WTC11 (cell line): ENCODE results near the gene ENO2. TPM values are rescaled to one million over a fixed set of nuclear protein-coding genes. Genes with fewer than 3 reads are reported as not detected.

ENCODE experiments used
- ATAC-seq: fragments of 200-7000 bp; cut with Tn5 transposase; 2 replicates; pipeline ENCODE4 v1.10.0; 2021; ENCODE audit warnings: mild to moderate bottlenecking, moderate library complexity
- CTCF ChIA-PET: fragments of 300-600 bp; sonication (Branson Sonifier 250); formaldehyde crosslinking; loops from one replicate; lab custom pipeline; 2021; ENCODE audit warnings: antibody characterized with exemption; lab: Charles Lee
- POLR2A ChIA-PET: fragments of 350-600 bp; sonication (Branson Sonifier 250); formaldehyde crosslinking; loops from one replicate; lab custom pipeline; 2021; ENCODE audit warnings: antibody characterized with exemption; lab: Charles Lee
- DNase-seq: peaks from one replicate; pipeline ENCODE4 v3.0.0; 2021; ENCODE audit warnings: low spot score
- H3K27ac Mint-ChIP-seq: 2 replicates; pipeline ENCODE4 v1.8.0; 2021; ENCODE audit warnings: mixed read lengths
- H3K27me3 Mint-ChIP-seq: 2 replicates; pipeline ENCODE4 v1.8.0; 2021; ENCODE audit warnings: low read depth, mild to moderate bottlenecking, moderate library complexity, mixed read lengths
- H3K36me3 Mint-ChIP-seq: 2 replicates; pipeline ENCODE4 v1.8.0; 2021; ENCODE audit warnings: mixed read lengths
- H3K4me1 Mint-ChIP-seq: 2 replicates; pipeline ENCODE4 v1.8.0; 2022; ENCODE audit warnings: mixed read lengths
- H3K4me3 Mint-ChIP-seq: 2 replicates; pipeline ENCODE4 v1.8.0; 2021; ENCODE audit warnings: mild to moderate bottlenecking, moderate library complexity, mixed read lengths
- H3K9me3 Mint-ChIP-seq: 2 replicates; pipeline ENCODE4 v1.8.0; 2021; ENCODE audit warnings: mixed read lengths
- CREB1 ChIP-seq: sonication (generic); formaldehyde crosslinking; IDR thresholded peaks from 2 replicates; pipeline ENCODE4 v1.8.0; 2023; ENCODE audit warnings: mild to moderate bottlenecking, missing genetic modification reagents
- FOXK1 ChIP-seq: sonication (generic); formaldehyde crosslinking; IDR thresholded peaks from 2 replicates; pipeline ENCODE4 v1.8.0; 2022; ENCODE audit warnings: mild to moderate bottlenecking, moderate library complexity, missing genetic modification reagents
- JAZF1 ChIP-seq: fragments of 250-450 bp; sonication (Bioruptor Pico); IDR thresholded peaks from 2 replicates; pipeline ENCODE4 v1.9.0; 2021; ENCODE audit warnings: moderate library complexity, mild to moderate bottlenecking, inconsistent platforms
- RORB ChIP-seq: fragments of 250-450 bp; sonication (Bioruptor Pico); IDR thresholded peaks from 2 replicates; pipeline ENCODE4 v1.9.0; 2021; ENCODE audit warnings: mild to moderate bottlenecking
- SMAD3 ChIP-seq: sonication (generic); formaldehyde crosslinking; IDR thresholded peaks from 2 replicates; pipeline ENCODE4 v1.8.0; 2022; ENCODE audit warnings: missing genetic modification reagents, mild to moderate bottlenecking, borderline replicate concordance
- TCF7 ChIP-seq: sonication (generic); formaldehyde crosslinking; IDR thresholded peaks from 2 replicates; pipeline ENCODE4 v1.8.0; 2022; ENCODE audit warnings: mild to moderate bottlenecking, low read depth, missing genetic modification reagents, moderate library complexity
- TEAD1 ChIP-seq: sonication (generic); formaldehyde crosslinking; IDR thresholded peaks from 2 replicates; pipeline ENCODE4 v1.8.0; 2022; ENCODE audit warnings: mild to moderate bottlenecking, missing genetic modification reagents
- TP53 ChIP-seq: sonication (generic); formaldehyde crosslinking; IDR thresholded peaks from 2 replicates; pipeline ENCODE4 v1.8.1; 2023; ENCODE audit warnings: mild to moderate bottlenecking, missing genetic modification reagents
- ZNF121 ChIP-seq: sonication (generic); formaldehyde crosslinking; IDR thresholded peaks from 2 replicates; pipeline ENCODE4 v1.8.0; 2023; ENCODE audit warnings: missing genetic modification reagents
- ZNF317 ChIP-seq: sonication (generic); formaldehyde crosslinking; IDR thresholded peaks from 2 replicates; pipeline ENCODE4 v1.8.1; 2023; ENCODE audit warnings: low read depth, mild to moderate bottlenecking, moderate library complexity, missing genetic modification reagents, borderline replicate concordance
- ZNF423 ChIP-seq: fragments of 250-450 bp; sonication (Bioruptor Pico); IDR thresholded peaks from 2 replicates; pipeline ENCODE4 v2.1.2; 2022; ENCODE audit warnings: mild to moderate bottlenecking, moderate library complexity
- total RNA-seq: library from RNA; stranded (reverse); gene quantifications from 3 replicates; pipeline ENCODE4 v1.2.3, GENCODE V29; 2021
- TF ChIP-seq, protein P1 (sequence below): sonication (generic); formaldehyde crosslinking; IDR thresholded peaks from 2 replicates; pipeline ENCODE4 v1.8.0; 2022; ENCODE audit warnings: mild to moderate bottlenecking, missing genetic modification reagents
- TF ChIP-seq, protein P2 (sequence below): fragments of 250-450 bp; sonication (Bioruptor Pico); IDR thresholded peaks from 2 replicates; pipeline ENCODE4 v1.9.0; 2021; ENCODE audit warnings: mild to moderate bottlenecking, borderline replicate concordance
- TF ChIP-seq, protein P3 (sequence below): sonication (generic); formaldehyde crosslinking; IDR thresholded peaks from 2 replicates; pipeline ENCODE4 v1.8.0; 2023; ENCODE audit warnings: mild to moderate bottlenecking, missing genetic modification reagents
- TF ChIP-seq, protein P4 (sequence below): sonication (generic); formaldehyde crosslinking; IDR thresholded peaks from 2 replicates; pipeline ENCODE4 v1.8.1; 2022; ENCODE audit warnings: low read depth, mild to moderate bottlenecking, moderate library complexity, missing genetic modification reagents, borderline replicate concordance
- TF ChIP-seq, protein P5 (sequence below): sonication (generic); formaldehyde crosslinking; IDR thresholded peaks from 2 replicates; pipeline ENCODE4 v1.8.1; 2023; ENCODE audit warnings: mild to moderate bottlenecking, moderate library complexity, missing genetic modification reagents
- TF ChIP-seq, protein P6 (sequence below): sonication (generic); formaldehyde crosslinking; conservative IDR thresholded peaks from 2 replicates; pipeline ENCODE4 v1.8.1; 2022; ENCODE audit warnings: mild to moderate bottlenecking, missing genetic modification reagents

ENO2 gene
- total RNA-seq, 1 experiment from 2014 or later, result 118 TPM

DNA sequence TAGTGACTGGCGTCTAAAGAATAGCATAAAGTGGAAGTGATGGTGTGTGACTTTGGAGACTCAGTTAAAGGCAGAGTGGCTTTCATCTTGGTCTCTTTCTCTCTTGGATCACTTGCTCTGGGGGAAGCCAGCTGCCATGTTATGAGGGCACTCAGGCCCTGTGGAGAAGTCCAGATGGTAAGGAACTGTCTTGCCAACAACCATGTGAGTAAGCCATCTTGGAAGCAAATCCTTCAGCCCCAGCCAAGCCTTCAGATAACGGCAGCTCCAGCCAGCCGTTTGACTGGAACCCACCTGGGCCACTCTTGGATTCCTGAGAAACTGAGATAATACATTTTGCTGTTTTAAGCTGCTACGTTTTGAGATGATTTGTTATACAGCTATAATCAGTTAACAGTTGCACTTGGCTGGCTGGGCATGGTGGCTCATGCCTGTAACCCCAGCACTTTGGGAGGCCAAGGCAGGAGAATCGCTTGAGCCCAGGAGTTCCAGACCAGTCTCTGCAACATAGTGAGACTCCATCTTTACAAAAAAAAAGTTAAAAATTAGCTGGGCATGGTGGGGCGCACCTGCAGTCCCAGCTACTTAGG is 17.4 kb upstream of the ENO2 start:
- no peaks in the 10 kb centered on the region for H3K36me3 Mint-ChIP-seq
- no peak for ATAC-seq
- H3K4me3 Mint-ChIP-seq, result no peak overlapping the region
- H3K4me1 Mint-ChIP-seq, result peaks cover 10% of the 10 kb centered on the region
- no peaks in the 10 kb centered on the region for H3K9me3 Mint-ChIP-seq
- H3K27ac Mint-ChIP-seq, result no peak overlapping the region
- ChIA-PET CTCF (no interaction called here), POLR2A (interaction anchor here (1.1 kb wide), 1 partner anchor 132 kb away, joined by 3 read pairs; no protein-coding TSS in a partner anchor)
- no peak for DNase-seq
- peaks cover 4% of the 10 kb centered on the region for H3K27me3 Mint-ChIP-seq
- TF ChIP-seq SMAD3 (no peak), TEAD1 (no peak), ZNF121 (no peak), RORB (CRISPR knock-in tag) (no peak)
- TF ChIP-seq, protein P1, sequence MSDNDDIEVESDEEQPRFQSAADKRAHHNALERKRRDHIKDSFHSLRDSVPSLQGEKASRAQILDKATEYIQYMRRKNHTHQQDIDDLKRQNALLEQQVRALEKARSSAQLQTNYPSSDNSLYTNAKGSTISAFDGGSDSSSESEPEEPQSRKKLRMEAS, result no peak
- TF ChIP-seq, protein P2, sequence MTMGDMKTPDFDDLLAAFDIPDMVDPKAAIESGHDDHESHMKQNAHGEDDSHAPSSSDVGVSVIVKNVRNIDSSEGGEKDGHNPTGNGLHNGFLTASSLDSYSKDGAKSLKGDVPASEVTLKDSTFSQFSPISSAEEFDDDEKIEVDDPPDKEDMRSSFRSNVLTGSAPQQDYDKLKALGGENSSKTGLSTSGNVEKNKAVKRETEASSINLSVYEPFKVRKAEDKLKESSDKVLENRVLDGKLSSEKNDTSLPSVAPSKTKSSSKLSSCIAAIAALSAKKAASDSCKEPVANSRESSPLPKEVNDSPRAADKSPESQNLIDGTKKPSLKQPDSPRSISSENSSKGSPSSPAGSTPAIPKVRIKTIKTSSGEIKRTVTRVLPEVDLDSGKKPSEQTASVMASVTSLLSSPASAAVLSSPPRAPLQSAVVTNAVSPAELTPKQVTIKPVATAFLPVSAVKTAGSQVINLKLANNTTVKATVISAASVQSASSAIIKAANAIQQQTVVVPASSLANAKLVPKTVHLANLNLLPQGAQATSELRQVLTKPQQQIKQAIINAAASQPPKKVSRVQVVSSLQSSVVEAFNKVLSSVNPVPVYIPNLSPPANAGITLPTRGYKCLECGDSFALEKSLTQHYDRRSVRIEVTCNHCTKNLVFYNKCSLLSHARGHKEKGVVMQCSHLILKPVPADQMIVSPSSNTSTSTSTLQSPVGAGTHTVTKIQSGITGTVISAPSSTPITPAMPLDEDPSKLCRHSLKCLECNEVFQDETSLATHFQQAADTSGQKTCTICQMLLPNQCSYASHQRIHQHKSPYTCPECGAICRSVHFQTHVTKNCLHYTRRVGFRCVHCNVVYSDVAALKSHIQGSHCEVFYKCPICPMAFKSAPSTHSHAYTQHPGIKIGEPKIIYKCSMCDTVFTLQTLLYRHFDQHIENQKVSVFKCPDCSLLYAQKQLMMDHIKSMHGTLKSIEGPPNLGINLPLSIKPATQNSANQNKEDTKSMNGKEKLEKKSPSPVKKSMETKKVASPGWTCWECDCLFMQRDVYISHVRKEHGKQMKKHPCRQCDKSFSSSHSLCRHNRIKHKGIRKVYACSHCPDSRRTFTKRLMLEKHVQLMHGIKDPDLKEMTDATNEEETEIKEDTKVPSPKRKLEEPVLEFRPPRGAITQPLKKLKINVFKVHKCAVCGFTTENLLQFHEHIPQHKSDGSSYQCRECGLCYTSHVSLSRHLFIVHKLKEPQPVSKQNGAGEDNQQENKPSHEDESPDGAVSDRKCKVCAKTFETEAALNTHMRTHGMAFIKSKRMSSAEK (CRISPR knock-in tag), result no peak
- TF ChIP-seq, protein P3, sequence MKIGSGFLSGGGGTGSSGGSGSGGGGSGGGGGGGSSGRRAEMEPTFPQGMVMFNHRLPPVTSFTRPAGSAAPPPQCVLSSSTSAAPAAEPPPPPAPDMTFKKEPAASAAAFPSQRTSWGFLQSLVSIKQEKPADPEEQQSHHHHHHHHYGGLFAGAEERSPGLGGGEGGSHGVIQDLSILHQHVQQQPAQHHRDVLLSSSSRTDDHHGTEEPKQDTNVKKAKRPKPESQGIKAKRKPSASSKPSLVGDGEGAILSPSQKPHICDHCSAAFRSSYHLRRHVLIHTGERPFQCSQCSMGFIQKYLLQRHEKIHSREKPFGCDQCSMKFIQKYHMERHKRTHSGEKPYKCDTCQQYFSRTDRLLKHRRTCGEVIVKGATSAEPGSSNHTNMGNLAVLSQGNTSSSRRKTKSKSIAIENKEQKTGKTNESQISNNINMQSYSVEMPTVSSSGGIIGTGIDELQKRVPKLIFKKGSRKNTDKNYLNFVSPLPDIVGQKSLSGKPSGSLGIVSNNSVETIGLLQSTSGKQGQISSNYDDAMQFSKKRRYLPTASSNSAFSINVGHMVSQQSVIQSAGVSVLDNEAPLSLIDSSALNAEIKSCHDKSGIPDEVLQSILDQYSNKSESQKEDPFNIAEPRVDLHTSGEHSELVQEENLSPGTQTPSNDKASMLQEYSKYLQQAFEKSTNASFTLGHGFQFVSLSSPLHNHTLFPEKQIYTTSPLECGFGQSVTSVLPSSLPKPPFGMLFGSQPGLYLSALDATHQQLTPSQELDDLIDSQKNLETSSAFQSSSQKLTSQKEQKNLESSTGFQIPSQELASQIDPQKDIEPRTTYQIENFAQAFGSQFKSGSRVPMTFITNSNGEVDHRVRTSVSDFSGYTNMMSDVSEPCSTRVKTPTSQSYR (CRISPR knock-in tag), result no peak

DNA sequence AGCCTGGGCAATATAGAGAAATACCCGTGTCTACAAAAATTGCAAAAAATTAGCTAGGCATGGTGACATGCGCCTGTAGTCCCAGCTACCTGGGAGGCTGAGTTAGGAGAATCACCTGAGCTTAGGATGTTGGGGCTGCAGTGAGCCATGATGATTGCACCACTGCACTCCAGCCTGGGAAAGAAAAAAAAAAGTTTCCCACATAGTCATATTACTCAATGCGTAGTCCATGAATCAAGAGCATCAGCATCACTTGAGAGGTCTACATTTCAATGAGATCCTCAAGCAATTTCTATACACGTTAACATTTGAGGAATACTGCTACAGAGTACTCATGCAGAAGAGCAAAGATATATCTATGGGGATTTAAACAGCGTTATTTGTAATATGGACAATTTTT is 15.0 kb upstream of the ENO2 start:
- no peak for DNase-seq
- CTCF ChIA-PET, result interaction anchor here (0.9 to 1.5 kb wide), 3 partner anchors 8 to 38 kb away, joined by 4 to 5 read pairs (median 4); no protein-coding TSS in a partner anchor
- no peaks in the 10 kb centered on the region for H3K36me3 Mint-ChIP-seq
- POLR2A ChIA-PET, result no interaction called here
- H3K9me3 Mint-ChIP-seq, result no peaks in the 10 kb centered on the region
- H3K4me1 Mint-ChIP-seq, result peaks cover 12% of the 10 kb centered on the region
- ATAC-seq, result no peak
- no peak overlapping the region for H3K27ac Mint-ChIP-seq
- H3K4me3 Mint-ChIP-seq, result no peak overlapping the region
- peaks cover 4% of the 10 kb centered on the region for H3K27me3 Mint-ChIP-seq
- TF ChIP-seq CREB1 (CRISPR knock-in tag) (no peak), ZNF423 (CRISPR knock-in tag) (no peak), TCF7 (no peak)
- TF ChIP-seq, protein P4, sequence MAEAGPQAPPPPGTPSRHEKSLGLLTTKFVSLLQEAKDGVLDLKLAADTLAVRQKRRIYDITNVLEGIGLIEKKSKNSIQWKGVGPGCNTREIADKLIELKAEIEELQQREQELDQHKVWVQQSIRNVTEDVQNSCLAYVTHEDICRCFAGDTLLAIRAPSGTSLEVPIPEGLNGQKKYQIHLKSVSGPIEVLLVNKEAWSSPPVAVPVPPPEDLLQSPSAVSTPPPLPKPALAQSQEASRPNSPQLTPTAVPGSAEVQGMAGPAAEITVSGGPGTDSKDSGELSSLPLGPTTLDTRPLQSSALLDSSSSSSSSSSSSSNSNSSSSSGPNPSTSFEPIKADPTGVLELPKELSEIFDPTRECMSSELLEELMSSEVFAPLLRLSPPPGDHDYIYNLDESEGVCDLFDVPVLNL (CRISPR knock-in tag), result no peak
- TF ChIP-seq, all 79 proteins: peak for 0

DNA sequence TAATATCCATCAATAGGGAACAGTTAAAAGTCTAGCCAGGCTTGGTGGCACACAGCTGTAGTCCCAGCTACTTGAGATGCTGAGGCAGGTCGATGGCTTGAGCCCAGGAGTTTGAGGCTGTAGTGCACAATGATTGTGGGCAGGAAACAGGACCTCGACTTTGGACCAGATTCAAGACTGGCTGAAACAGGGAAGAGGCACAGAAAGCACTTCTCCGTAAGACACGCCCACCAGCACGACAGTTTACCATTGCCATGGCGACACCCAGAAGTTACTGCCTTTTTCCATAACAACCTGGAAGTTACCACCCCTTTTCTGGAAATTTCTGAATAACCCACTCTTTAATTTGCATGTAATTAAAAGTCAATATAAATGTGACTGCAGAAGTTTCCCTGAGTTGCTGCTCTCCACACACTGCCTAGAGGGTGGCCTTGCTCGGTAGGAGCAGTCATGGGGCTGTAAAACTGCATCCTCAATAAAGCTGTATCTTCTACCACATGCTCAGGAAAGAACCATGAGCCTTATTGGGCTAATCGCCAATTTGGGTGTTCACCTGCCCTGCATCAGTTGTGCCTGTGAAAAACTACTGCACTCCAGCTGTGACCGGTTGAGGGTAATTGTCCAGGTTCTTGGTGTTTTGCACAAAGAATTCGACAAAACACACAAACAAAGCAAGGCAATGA is 14.4 kb upstream of the ENO2 start:
- DNase-seq (peak; percentile 56), ATAC-seq (no peak)
- TF ChIP-seq TP53 (no peak), ZNF317 (CRISPR knock-in tag) (no peak), JAZF1 (CRISPR knock-in tag) (no peak), FOXK1 (CRISPR knock-in tag) (no peak), TEAD1 (no peak)
- TF ChIP-seq, protein P5, sequence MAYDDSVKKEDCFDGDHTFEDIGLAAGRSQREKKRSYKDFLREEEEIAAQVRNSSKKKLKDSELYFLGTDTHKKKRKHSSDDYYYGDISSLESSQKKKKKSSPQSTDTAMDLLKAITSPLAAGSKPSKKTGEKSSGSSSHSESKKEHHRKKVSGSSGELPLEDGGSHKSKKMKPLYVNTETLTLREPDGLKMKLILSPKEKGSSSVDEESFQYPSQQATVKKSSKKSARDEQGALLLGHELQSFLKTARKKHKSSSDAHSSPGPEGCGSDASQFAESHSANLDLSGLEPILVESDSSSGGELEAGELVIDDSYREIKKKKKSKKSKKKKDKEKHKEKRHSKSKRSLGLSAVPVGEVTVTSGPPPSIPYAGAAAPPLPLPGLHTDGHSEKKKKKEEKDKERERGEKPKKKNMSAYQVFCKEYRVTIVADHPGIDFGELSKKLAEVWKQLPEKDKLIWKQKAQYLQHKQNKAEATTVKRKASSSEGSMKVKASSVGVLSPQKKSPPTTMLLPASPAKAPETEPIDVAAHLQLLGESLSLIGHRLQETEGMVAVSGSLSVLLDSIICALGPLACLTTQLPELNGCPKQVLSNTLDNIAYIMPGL (CRISPR knock-in tag), result no peak
- TF ChIP-seq, protein P6, sequence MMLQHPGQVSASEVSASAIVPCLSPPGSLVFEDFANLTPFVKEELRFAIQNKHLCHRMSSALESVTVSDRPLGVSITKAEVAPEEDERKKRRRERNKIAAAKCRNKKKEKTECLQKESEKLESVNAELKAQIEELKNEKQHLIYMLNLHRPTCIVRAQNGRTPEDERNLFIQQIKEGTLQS (CRISPR knock-in tag), result no peak
- Mint-ChIP-seq H3K27me3 (peaks cover 2% of the 10 kb centered on the region), H3K36me3 (no peaks in the 10 kb centered on the region), H3K4me3 (no peak overlapping the region), H3K4me1 (peaks cover 12% of the 10 kb centered on the region), H3K9me3 (no peaks in the 10 kb centered on the region), H3K27ac (no peak overlapping the region)
- ChIA-PET POLR2A (no interaction called here), CTCF (interaction anchor here (0.9 to 1.5 kb wide), 3 partner anchors 9 to 38 kb away, joined by 4 to 5 read pairs (median 4); no protein-coding TSS in a partner anchor)
